Mesenteric fat pad (tissue), 1 donor: ENCODE measurements around the gene ONECUT3. TPM values are rescaled to one million over a fixed set of nuclear protein-coding genes. Genes with fewer than 3 reads are reported as not detected.
"Not testable (repeated sequence)": the region's sequence is repeated elsewhere in the genome, so short reads cannot be mapped to it uniquely, and the experiment has no call there.

Experiments used
- DNase-seq: peaks from one replicate; pipeline ENCODE4 v3.0.0-alpha.2; 2020; ENCODE audit warnings: low spot score
- total RNA-seq: library from RNA; stranded (reverse); fragmentation: NEBNext Ultra II Directional; extraction: Animal tissue kit (Norgen Biotek cat#: 25700); gene quantifications from one replicate; pipeline ENCODE4 v1.2.1, GENCODE V29; 2021
- donor health status: DM: yes; HTN: yes; CAD: no.

The ONECUT3 gene
- total RNA-seq, 1 donor from 2014 or later: not detected

DNA sequence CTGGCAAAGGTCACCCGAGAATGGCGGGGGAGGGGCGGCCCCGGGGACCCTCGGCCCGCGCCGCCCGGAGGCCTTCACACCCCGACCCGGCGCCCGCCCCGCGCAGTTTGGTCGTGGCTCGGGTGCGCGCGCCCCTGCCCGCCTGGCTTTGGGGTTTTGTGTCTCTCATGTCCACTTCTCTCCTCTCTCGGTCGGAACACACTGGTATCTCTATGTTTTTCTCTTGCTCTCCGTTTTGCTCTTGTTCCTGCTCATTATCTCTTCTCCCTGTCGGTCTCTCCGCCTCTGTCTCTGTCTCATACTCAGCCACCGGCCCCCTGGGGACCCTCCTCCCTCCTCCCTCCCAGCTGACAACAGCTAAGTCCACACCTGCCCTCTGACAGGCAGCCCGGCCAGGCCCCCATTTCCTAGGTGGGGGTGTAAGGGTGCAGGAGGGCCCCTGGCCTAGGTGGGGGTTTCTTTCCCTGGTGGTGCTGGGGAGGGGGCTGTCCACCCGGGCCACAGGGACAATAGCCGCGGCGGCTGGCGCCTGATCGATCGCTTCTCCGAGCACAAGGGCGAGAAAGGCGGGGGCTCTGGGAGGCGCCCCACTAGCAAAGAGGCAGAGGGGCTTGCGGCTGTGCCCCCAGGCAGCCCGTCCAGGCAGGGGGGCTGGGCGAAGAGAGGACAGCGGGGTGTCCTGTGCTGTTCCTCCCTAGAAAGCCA is 2.3 kb downstream of the ONECUT3 start:
- DNase-seq: no peak

DNA sequence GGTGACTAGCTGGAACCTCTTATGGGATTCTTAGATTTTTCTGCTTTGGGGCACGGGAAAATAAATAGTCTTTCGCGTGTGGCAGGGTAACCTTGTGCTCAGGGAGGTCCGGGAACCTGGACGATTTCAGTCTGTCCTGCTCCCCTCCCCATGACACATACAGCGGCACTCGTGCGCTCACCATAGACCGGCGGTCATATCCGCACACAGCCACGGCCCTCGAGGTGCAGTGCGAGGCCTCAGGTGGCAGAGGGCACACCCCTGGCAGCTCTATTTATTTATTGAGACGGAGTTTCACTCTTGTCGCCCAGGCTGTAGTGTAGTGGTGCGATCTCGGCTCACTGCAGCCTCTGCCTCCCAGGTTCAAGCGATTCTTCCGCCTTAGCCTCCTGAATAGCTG is 3.0 kb downstream of the ONECUT3 start:
- DNase-seq: no peak

DNA sequence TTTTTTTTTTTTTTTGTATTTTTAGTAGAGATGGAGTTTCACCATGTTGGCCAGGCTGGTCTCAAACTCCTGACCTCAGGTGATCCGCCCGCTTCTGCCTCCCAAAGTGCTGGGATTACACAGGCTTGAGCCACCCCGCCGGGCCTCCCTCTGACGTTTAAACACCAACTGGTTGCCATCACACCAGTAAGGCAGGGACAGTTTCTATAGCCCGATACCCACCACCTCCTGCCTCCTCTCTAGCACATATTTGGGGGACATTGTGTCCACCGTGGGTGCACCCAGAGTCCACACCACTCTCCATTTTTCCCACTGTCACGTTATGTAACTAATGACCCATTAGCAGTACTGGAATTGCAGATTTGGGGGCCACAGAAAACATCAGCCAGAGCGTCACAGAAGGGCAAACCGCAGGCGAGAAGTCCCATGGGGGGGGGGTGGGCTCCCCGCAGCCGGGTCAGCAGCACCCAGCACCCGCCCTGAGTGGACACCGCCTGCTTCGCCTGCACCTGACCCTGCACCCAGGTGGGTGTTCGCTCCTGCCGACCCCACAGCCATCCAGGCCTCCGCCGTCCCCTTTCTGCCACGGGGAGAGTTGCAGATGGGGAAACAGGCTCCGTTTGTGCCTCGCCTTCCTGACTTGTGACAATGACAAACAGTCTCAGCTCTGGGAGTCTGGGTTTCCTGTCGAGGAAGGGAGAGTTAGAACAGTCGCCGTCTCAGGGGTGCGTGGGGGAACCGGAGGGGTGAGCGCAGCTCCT is 3.6 kb downstream of the ONECUT3 start:
- DNase-seq: no peak

DNA sequence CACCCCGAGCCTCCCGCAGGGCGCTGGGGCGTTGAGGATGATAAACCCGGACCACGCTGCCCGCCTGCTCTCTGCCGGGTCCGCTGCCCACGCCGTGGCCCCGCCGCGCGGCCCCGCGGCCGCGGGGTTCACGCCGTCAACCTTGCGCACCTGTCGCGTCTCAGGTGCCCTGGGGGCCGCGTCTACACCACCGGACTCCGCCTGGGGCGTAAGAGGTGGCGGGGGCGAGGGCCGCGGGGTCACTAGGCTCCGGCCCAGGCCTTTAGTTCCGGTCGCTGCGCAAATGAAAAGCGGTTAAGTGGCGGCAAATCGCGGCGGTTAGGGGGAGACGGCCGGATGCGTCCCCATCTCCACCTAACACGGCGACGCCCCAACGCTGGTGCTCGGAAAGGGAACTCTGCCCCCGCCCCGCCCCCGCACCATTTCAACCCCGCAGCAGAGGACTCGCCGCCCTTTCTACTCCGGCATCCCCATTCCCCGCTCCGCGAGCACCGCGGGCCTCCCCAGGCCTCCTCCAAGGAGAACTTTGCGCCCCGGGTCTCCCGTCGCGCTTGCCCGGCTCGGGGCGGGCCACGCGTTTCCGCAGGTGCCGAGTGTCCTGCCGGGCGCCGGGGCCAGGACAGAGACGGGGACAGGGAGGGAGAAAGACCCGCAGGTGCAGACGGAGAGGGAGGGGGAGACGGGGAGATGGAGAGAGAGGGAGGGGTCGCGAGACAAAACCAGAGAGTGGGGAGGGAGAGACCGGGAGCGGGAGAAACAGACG is 4.3 kb downstream of the ONECUT3 start:
- no peak for DNase-seq

DNA sequence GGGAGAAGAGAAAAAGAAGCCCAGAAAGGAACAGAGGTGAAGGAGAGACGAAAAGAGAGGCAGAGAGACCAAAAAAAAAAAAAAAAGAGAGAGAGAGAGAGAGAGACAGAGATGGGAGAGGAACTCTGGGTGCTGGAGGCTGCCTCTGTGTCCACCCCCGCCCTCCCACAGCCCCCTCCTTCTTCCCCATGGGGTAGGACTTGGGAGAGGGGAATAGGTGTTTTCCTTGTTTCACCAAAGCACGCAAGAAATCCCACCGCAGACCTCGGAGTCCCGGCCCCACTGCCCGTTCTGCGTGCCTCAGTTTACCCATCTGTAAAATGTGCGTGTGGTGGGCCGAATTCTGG is 4.9 kb downstream of the ONECUT3 start:
- DNase-seq: no peak

DNA sequence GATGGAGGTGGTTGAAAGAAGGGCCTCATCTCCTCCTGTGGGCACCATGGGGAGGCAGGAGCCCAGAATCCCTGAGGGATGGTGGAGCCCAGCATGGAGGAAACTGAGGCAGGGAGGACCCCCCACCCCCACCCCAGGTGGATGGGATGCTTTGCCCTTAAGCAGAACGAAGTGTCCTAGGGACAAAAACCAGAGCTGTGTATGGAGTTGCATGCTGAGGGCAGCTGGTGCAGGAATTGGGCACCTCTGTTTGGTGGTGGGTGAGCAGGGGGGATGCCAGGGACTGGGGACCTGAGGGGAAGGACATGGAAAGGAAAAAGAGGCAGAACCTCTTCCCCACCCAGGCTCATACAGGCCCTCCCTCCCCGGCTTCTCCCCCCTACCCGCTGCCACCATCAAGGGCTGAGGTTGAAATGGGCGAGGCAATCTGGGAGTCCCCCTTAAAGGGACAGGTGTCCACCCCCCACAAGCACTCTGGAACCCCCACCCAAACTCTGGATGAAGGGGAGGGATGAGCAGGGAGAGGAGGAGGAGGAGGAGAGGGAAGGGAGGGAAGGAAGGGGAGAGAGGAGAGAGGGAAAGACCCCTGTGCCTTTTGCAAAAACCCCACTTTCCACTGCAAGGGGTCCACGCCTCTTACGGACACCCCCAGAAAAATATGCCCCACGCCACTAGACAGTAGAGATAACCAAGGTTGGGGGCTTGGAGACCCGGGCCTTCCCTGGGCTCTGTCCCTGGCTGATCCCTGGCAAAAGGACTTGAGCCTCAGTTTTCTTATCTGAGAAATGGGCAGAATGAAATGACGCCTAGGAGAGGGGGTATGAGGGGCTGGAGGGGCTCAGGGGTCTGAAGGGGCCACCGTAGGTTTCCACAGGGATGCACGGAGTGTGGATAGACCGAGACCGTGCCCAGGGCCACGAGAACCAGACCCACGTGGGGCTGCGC is 5.9 kb downstream of the ONECUT3 start:
- no peak for DNase-seq

DNA sequence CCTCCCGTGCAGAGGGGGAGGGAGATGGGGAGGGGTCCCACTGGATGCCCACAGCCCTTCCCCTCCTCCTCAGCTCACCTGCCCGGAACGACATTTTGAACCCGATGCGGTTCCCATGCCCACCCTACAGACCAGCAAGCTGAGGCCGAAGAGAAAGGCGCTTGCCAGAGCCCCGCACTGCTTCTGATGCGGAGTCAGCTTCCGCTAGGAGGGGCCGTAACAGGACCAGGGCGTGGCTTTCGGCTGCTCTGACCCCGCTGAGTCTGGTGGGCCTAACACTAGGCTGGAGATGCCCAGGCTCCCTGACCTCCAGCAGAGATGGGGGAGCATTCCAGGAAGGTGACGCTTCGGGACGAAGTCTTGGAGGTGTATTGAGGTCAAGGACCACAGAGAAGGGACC is 6.7 kb downstream of the ONECUT3 start:
- DNase-seq: no peak

DNA sequence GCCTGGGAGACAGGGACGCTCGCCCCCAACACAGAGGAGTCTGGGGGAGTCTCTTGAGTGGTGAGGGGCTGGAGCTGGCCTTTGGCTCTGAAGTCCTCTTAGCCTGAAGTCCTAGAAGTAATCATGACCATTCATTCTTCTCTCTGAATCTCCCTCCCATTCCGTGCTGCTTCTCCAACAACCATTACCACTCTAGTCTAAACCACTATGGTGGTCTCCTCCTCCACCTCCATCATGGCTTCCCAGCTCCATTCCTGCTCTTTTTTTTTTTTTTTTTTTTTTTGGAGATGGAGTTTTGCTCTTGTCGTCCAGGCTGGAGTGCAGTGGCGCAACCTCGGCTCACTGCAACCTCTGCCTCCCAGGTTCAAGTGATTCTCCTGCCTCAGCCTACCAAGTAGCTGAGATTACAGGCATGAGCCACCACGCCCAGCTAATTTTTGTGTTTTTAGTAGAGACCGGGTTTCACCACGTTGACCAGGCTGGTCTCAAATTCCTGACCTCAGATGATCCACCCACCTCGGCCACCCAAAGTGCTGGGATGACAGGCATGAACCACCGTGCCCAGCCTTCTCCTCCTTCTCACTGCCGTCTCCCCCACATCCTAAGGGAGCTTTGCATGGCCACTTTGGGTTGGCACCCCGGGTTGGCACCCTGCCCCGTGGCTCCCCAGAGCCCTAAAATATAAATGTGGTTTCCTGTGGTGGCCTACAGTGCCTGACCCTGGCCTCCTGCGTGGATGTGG is 7.7 kb downstream of the ONECUT3 start:
- DNase-seq: not testable (repeated sequence)

DNA sequence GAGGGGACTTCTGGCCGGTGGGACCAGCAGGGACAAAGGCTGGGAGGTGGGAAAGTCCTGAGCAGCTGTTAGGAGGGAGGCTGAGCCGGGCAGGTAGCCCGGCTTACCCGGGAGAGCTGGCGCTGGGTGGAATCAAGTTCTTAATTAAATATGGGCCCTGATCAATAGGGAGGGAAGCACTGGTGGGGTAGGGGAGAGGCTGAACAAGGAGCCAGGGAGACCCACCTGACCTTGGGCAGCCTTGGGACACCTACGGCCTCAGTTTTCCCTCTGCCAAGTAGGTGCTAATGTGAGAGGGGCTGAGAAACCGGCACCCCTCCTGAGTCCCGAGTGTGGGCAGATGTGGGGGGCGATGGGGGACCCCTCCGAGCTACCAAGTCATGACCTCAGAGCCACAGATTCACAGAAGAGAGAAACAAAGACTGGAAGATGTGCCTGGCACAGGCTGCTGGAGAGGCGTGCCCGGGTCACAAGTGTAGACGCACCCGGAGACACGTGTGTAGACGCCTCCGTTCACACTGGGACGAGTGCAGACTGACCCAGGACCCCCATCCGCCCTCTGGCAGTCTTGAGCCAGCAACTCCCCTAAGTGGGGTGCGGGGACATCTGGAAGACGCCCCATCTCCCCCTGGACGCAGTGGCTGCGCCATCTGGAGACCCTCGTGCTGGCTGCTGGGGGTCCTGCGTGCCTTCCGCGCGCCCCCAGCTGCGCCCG is 8.4 kb downstream of the ONECUT3 start:
- no peak for DNase-seq

DNA sequence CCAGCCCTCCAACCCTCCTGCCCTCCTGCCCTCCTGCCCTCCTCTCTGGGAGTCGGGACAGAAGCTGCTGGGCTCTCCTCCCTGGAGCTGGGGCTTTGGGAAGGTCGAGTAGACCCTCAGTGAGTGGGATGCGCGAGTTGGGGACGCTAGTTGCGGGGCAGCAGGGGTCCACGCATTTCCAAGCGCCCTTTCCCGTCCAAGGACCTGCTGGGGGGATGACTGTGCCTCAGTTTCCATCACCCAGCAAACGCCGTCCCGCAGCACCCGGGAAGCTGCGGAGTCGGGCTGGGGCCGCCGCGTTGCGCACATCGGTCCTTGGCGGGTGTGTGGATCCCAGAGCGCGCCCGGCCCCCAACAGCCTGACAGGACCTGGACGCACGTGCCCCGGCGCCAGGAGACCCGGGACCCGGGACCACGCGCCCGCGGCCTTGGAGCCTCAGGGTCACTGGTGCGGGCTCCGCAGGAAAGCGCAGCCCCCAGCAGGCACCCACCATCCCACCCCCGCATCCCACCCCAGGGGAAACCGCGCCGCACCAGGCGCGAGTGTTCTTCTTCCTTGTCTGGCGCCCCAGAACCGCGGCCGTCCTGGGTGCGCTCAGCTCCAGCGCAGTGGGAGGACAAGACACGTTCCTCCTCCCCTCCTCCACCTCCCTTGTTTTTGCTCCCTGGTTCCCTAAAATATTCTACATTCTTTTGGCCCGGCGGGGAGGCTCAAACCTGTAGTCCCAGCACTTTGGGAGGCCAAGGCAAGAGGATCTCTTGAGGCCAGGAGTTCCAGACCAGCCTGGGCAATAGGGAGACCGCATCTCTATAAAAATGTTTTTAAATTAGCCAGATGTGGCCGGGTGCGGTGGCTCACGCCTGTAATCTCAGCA is 9.2 kb downstream of the ONECUT3 start:
- DNase-seq: no peak

DNA sequence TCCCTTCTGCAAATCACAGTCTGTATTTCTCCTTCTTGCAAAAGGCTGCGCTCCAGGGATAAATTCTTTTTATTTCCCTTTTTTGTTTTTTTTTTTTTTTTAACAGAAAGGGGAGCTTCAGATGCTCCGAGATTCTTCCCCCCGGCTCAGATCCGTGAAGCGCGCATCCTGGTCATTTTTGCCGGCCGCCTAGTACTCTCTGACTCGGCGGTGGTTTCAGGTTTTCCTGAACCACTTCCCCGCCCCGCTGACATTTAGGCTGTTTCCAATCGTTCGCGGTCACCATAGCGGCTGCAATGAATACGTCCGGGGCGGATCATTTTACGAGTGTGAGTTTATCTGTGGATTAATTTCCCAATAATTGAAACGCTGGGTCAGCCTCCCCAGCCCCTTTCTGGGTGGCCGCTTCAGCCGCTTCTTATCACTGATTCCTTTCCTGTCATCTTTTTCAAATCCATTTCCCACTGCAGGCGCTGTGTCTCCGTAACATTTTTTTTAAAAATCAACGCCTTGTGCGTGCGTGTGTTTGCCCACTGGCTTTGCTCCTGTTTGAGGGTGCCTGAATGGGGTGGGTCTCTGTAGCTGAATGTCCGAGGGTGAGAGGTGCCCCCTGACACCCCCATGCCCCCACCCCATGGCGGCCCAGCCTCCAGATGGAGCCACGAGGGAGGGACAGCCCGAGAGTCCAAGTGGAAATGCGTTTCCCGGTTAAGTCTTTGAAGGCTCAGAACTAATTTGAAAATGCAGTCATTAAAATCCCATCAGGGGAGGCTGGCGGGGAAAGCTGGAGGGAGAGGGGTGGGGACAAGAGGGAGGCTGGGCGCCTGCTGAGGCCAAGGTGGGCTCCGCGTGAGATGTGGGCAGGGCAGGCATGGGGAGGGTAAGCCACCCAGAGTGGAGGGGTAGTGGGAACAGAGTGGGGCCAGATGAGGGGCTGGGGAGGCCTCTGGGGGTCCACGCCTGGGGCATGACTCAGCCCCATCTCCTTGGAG is 10.6 kb downstream of the ONECUT3 start:
- DNase-seq: no peak

DNA sequence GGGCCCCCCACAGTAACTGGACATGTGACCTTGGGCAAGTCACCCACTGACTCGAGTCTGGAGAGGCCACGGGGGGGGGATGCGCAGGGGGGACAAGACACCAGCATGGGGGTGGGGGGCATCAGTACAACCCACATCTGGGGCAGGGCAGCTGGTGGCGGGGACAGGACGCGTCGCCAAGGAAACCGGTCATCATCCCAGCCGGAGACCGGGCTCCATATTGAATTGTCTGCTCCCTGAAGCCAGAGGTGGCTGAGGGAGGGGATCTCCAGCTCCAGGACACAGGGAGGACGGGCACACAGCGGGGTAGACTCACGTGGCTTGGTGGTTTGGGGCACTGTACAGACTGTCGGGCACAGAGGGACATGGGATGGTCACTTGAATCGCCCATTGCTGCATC is 11.4 kb downstream of the ONECUT3 start:
- DNase-seq: no peak

DNA sequence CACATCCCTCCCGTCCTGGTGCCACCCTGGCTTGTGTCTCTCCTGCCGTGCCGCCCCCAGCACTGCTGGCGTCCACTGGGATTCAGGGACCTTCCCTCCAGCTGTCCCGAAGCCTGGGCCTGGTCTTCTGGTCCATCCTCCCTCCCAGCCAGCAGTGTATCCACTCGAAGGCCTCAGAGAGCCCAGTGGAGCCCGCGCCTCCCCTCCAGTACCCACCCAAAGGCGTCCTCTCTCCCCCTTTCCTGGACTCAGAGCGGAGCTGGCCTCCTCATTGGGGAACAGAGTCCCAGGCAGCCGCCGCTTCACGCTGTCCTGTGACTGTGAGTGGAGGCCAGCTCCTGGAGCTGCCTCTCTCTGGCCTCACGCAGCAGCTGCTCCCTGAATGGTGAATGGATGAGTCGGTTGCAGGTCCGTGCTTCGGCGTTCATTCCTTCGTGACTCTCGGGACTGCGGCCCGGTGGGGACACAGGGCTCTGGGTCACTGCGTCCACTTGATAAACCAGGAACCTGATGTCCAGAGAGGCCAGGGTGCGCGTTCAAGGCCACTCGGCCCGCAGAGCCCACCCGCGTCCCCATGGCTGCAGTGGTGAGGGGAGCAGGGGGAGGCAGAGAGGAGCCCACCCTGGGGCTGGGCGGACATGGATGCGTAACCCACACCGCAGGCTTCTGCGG is 12.1 kb downstream of the ONECUT3 start:
- no peak for DNase-seq

DNA sequence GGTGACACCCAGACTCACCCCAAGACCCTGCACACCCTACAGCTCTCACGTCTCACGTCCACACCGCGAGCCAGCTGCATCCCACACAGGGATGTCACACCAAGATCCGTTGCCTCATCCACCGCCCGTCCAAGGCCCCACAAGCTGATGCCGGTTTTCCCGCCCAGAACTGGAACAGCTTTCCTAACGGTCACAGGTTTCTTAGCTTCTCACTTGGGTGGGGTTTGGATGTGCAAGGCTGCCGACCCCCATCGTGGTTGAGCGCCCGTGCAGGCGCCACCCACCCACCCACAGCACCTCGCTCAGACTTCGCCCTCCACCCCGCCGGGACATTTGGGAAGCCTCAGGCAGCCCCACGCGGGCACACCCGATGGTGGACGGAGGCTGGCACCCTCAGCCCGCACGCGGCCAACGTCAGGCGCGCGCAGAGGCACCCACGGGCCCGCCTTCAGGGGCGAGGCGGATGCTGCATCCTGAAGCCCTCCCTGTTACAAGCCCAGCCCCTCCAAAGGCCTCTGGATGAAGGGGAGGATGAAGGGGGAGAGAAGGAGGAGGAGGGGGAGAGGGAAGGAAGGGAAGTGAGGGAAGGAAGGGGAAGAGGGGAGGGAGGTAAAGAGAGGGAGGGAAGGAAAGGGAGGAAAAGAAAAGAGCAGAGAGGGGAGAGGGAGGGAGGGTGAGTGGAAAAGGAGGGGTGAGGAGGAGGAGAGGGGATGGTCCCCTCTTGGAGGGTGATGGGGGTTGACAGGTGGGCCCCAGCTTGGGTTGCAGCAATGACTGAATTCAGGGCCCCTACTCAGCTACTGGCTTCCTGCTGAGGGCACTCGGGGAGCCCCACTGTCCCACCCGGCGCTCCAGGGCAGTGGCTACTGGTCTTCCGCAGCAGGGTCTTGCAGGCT is 12.8 kb downstream of the ONECUT3 start:
- DNase-seq: no peak

DNA sequence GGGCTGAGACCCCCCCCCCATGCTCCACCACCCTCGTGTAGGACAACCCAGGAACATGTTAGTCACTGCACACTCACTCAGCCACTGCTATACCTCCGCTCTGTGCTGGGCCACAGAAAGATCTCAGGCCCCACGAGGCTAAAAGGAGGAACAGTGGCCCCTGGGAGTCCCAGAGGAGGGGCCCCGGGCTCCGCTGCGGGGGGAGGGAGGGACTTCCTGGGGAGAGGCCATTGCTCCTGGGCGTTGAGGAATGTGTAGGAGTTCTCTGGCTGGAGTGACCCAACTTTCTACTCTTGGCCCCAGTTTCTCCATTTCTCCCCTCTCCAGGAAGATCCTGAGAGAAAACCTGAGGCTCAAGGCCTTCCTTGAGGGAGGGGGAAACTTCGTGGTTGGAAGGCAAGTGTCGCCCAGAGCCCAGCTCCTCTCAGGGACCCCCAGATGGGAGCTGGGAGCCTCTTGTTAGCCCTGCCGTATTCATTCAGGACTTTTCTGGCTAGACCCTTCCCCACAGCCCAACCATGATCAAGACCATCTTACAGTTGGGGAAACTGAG is 13.6 kb downstream of the ONECUT3 start:
- no peak for DNase-seq
